IPS DF 4.7 (cell line): ENCODE data around the gene NR3C2.
A peak's percentile ranks its signal among the peaks of the same experiment; 100 is the strongest.
"Not testable (repeated sequence)": the region's sequence is repeated elsewhere in the genome, so short reads cannot be mapped to it uniquely, and the experiment has no call there.

Source experiments
- DNase-seq: peaks from one replicate; pipeline ENCODE4 v3.0.0-alpha.2; 2013; ENCODE audit warnings: low spot score; ENCODE audit errors: extremely low read depth

The NR3C2 gene

GRCh38 chr4:148369919-148370318 is 72.3 kb downstream of the NR3C2 start:
- no peak for DNase-seq

GRCh38 chr4:148367756-148368155 is 74.5 kb downstream of the NR3C2 start:
- no peak for DNase-seq

GRCh38 chr4:148366251-148366650 is 76.0 kb downstream of the NR3C2 start:
- no peak for DNase-seq

- no peak for DNase-seq
These were observed 77.7 kb downstream of the NR3C2 start for GRCh38 chr4:148364525-148364924.

GRCh38 chr4:148359769-148360168 is 82.4 kb downstream of the NR3C2 start:
- peak; percentile 14 for DNase-seq

GRCh38 chr4:148355442-148356123 is 86.6 kb downstream of the NR3C2 start:
- no peak for DNase-seq

GRCh38 chr4:148354186-148354585 is 88.0 kb downstream of the NR3C2 start:
- DNase-seq, result no peak

GRCh38 chr4:148353571-148353970 is 88.6 kb downstream of the NR3C2 start:
- no peak for DNase-seq

- DNase-seq, result no peak
These were observed 93.1 kb downstream of the NR3C2 start for GRCh38 chr4:148349153-148349552.

- no peak for DNase-seq
These were observed 95.6 kb downstream of the NR3C2 start for GRCh38 chr4:148346657-148347056.

GRCh38 chr4:148345509-148345908 is 96.7 kb downstream of the NR3C2 start:
- DNase-seq, result no peak

GRCh38 chr4:148344941-148345340 is 97.3 kb downstream of the NR3C2 start:
- no peak for DNase-seq

- no peak for DNase-seq
These were observed 97.9 kb downstream of the NR3C2 start for GRCh38 chr4:148344352-148344751.

GRCh38 chr4:148341980-148342800 is 100.0 kb downstream of the NR3C2 start:
- no peak for DNase-seq

- no peak for DNase-seq
These were observed 107.1 kb downstream of the NR3C2 start for GRCh38 chr4:148335133-148335532.

- no peak for DNase-seq
These were observed 108.9 kb downstream of the NR3C2 start for GRCh38 chr4:148333265-148333664.

- DNase-seq, result no peak
These were observed 109.7 kb downstream of the NR3C2 start for GRCh38 chr4:148332486-148332885.

GRCh38 chr4:148330724-148331123 is 111.5 kb downstream of the NR3C2 start:
- DNase-seq, result no peak

GRCh38 chr4:148330161-148330560 is 112.1 kb downstream of the NR3C2 start:
- DNase-seq, result no peak

- no peak for DNase-seq
These were observed 112.5 kb downstream of the NR3C2 start for GRCh38 chr4:148329751-148330150.

- DNase-seq, result no peak
These were observed 114.5 kb downstream of the NR3C2 start for GRCh38 chr4:148327683-148328082.

- not testable (repeated sequence) for DNase-seq
These were observed 118.9 kb downstream of the NR3C2 start for GRCh38 chr4:148323316-148323715.

GRCh38 chr4:148315049-148315448 is 127.2 kb downstream of the NR3C2 start:
- DNase-seq, result no peak
